Measurements from ENCODE around the gene UBALD1. TPM values are rescaled to one million over a fixed set of nuclear protein-coding genes. Genes with fewer than 3 reads are reported as not detected.
"Not testable (repeated sequence)": the region's sequence is repeated elsewhere in the genome, so short reads cannot be mapped to it uniquely, and the experiment has no call there.

Gene UBALD1
- total RNA-seq, 2 experiments from 2014 or later = 13.4 to 13.5 TPM

DNA sequence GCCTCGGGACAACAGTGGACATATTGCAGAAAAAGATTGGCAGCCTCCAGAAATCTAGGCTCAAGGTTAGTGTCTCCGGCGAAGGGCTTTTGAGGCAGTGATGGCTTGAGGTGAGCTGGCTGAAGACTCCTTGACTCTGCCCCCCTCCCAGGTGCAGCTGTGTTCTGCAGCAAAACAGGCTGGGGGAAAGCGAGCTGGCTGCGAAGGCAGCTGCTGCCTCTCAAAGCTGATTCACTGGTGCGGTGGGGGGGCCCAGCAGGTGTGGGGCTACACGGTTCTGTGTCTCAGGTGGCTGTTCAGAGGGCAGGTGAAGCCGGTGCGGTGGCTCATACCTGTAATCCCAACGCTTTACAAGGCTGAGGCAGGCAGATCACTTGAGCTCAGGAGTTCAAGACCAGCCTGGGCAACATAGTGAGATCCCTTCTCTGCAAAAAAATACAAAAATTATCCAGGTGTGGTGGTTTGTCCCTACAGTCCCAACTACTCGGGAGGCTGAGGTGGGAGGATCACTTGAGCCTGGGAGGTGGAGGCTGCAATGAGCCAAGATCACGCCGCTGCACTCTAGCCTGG, 35.6 kb downstream of the UBALD1 start:
- POLR2A ChIA-PET = no interaction called here
- H3K27me3 Mint-ChIP-seq = no peaks in the 10 kb centered on the region
- CTCF ChIA-PET = no interaction called here
- H3K27ac Mint-ChIP-seq = no peak overlapping the region
- intact Hi-C loops (cut with micrococcal nuclease) = no loop called here
- no peak for DNase-seq
- no peaks in the 10 kb centered on the region for H3K36me3 Mint-ChIP-seq
- no peak overlapping the region for H3K4me3 Mint-ChIP-seq
- H3K4me1 Mint-ChIP-seq (ENCODE audit: low read depth) = no peaks in the 10 kb centered on the region
- H3K9me3 Mint-ChIP-seq = no peaks in the 10 kb centered on the region

DNA sequence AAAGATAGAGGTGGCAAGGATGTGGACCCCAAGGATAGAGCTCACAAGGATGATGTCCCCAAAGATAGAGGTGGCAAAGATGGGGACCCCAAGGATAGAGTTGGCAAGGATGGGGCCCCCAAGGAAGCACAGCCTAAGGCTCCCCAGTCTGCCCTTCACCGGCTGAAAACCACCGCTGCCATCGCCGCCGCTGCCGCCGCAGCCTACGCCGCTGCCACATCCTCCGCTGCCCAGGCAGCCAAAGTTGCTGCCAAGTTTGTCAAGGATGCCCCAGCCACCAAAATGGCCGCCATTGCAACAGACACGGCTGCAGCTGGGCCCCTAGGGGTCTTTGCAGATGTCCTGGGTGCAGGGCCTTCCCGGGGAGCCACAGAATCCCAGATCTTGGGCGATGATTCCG, 38.7 kb downstream of the UBALD1 start:
- CTCF ChIA-PET = interaction anchor here (1.7 kb wide), 1 partner anchor 69 kb away, joined by 8 read pairs; no protein-coding TSS in a partner anchor

DNA sequence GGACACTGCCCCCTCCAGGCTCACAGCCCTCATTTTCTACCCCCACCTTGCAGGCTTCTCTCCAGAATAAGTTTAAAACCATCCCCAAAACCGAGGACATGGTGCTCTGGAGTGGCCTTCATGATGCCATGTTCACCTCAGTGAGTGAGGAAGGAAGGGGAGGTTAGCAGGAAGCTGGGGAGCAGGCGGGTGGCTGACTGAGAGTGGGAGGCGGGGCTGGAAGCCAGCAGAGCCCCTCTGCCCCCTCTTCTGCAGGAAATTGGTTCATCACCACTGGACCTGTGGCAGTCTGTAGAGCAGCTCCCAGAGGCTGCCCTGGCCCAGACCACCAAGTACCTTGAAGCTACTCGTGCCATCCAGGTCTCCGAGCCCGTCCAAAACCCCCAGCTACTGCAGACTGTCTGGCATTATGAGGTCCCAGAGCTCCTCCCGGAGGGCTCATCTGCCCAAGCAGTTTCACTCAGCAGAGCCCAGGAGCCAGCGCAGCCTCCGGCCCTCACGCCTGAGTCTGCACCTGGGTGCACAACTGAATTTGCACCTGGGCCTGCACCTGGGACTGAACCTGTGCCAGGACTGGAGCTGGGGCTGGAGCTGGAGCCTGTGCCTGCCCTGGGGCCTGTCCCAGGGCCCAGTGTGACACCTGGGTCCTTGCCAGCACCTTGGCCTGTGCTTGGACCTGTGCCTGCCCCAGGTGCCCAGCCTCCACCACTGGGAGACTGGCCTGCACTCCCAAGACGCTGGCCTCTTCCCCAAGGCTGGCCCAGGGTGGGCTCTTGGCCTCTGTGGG, 39.6 kb downstream of the UBALD1 start:
- Mint-ChIP-seq H3K36me3 (no peaks in the 10 kb centered on the region), H3K4me3 (no peak overlapping the region), H3K9me3 (no peaks in the 10 kb centered on the region), H3K4me1 (ENCODE audit: low read depth) (no peaks in the 10 kb centered on the region), H3K27ac (no peak overlapping the region), H3K27me3 (no peaks in the 10 kb centered on the region)
- intact Hi-C loops (cut with micrococcal nuclease) = no loop called here
- POLR2A ChIA-PET = no interaction called here
- DNase-seq = no peak
- CTCF ChIA-PET = interaction anchor here (1.0 to 1.7 kb wide), 2 partner anchors 11 to 68 kb away, joined by 3 to 8 read pairs; no protein-coding TSS in a partner anchor

More for the DNA sequence above, 38.7 kb downstream of the UBALD1 start:
- H3K27me3 Mint-ChIP-seq = no peaks in the 10 kb centered on the region
- no peak overlapping the region for H3K4me3 Mint-ChIP-seq
- no peak for DNase-seq
- H3K27ac Mint-ChIP-seq = no peak overlapping the region
- H3K4me1 Mint-ChIP-seq (ENCODE audit: low read depth) = no peaks in the 10 kb centered on the region
- POLR2A ChIA-PET = no interaction called here
- no peaks in the 10 kb centered on the region for H3K36me3 Mint-ChIP-seq
- no peaks in the 10 kb centered on the region for H3K9me3 Mint-ChIP-seq
- intact Hi-C loops (cut with micrococcal nuclease) = no loop called here

DNA sequence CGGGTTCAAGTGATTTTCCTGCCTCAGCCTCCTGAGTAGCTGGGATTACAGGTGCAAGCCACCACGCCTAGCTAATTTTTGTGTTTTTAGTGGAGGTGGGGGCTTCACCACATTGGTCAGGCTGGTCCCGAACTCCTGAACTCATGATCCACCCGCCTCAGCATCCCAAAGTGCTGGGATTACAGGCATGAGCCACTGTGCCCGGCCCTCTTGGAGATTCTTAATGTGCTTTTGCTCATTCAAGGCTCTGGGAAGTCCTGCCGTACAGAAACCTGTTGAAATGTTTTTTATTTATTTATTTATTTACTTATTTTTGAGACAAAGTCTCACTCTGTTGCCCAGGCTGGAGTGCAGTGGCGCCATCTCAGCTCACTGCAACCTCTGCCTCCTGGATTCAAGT, 40.8 kb downstream of the UBALD1 start:
- H3K36me3 Mint-ChIP-seq; H3K9me3 Mint-ChIP-seq; intact Hi-C loops (cut with micrococcal nuclease); H3K27ac Mint-ChIP-seq; DNase-seq; H3K4me3 Mint-ChIP-seq; H3K4me1 Mint-ChIP-seq (ENCODE audit: low read depth); H3K27me3 Mint-ChIP-seq; POLR2A ChIA-PET: not testable (repeated sequence)
- CTCF ChIA-PET = interaction anchor here (0.8 to 1.7 kb wide), 3 partner anchors 8 to 12 kb away, joined by 3 to 6 read pairs (median 4); no protein-coding TSS in a partner anchor

DNA sequence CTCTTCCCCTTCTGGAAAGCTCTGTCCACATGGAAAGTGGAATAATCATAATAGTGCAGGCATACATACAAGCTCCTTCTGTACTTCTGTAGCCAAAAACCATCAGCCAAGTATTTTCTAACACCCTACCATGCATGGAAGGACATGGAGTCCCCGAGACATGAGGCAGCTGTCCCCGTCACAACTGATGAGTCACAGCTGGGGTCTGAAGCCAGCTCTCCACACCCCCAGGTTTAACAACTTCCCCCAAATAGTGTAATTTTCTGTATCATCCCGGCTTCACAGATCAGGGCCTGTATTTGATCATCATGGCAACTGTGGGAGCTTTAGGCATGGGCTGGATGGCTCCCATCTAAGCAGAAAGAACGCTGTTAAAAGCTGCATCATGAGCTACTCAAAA, 42.0 kb downstream of the UBALD1 start:
- no peaks in the 10 kb centered on the region for H3K4me1 Mint-ChIP-seq (ENCODE audit: low read depth)
- no peaks in the 10 kb centered on the region for H3K9me3 Mint-ChIP-seq
- CTCF ChIA-PET = interaction anchor here (1.1 to 1.7 kb wide), 2 partner anchors 12 to 13 kb away, joined by 4 to 6 read pairs; no protein-coding TSS in a partner anchor
- POLR2A ChIA-PET = no interaction called here
- H3K36me3 Mint-ChIP-seq = no peaks in the 10 kb centered on the region
- intact Hi-C loops (cut with micrococcal nuclease) = no loop called here
- DNase-seq = no peak
- no peak overlapping the region for H3K4me3 Mint-ChIP-seq
- no peaks in the 10 kb centered on the region for H3K27me3 Mint-ChIP-seq
- H3K27ac Mint-ChIP-seq = no peak overlapping the region

DNA sequence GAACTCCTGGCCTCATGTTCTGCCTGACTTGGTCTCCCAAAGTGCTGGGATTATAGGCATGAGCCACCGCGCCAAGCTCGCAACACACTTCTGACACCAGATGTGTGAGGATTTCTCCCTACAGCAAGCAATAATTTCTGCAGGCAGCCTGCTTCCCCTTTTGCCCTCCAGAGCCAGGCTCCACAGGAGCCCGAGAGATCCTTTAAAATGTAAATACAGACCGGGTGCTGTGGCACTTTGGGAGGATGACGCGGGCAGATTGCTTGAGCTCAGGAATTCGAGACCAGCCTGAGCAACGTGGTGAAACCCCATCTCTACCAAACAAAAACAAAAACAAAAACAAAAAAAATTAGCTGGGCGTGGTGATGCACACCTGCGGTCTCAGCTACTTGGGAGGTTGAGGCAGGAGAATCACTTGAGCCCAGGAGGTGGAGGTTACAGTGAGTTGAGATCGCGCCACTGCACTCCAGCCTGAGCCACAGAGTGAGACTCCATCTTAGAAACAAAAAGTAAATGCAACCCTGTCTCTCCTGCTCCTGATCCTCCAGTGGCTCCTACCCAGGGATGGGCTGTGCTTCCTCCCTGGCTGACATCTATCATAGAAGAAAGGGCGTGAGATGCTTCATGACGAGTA, 43.9 kb downstream of the UBALD1 start:
- POLR2A ChIA-PET = no interaction called here
- H3K4me1 Mint-ChIP-seq (ENCODE audit: low read depth) = peaks cover 11% of the 10 kb centered on the region
- no peak overlapping the region for H3K27ac Mint-ChIP-seq
- H3K9me3 Mint-ChIP-seq = no peaks in the 10 kb centered on the region
- no peak overlapping the region for H3K4me3 Mint-ChIP-seq
- intact Hi-C loops (cut with micrococcal nuclease) = no loop called here
- DNase-seq = no peak
- H3K36me3 Mint-ChIP-seq = no peaks in the 10 kb centered on the region
- no peaks in the 10 kb centered on the region for H3K27me3 Mint-ChIP-seq
- CTCF ChIA-PET = no interaction called here

DNA sequence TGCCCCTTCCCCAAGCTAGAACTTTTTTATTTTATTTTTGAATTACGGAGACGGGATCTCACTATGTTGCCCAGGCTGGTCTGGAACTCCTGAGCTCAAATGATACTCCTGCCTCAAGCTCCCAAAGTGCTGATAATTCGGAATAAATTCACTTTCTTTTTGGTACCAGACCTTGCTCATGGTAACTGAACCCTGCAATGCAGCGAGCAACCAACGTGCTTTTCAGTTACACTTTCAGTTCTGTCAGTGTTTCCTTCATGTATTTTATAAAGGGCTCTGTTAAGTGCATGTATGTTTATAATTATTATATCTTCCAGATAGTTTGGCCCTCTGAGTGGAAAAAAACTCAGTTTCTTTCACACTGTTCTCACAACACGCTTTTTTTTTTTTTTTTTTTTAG, 44.6 kb downstream of the UBALD1 start:
- Mint-ChIP-seq H3K9me3 (no peaks in the 10 kb centered on the region), H3K27me3 (no peaks in the 10 kb centered on the region)

DNA sequence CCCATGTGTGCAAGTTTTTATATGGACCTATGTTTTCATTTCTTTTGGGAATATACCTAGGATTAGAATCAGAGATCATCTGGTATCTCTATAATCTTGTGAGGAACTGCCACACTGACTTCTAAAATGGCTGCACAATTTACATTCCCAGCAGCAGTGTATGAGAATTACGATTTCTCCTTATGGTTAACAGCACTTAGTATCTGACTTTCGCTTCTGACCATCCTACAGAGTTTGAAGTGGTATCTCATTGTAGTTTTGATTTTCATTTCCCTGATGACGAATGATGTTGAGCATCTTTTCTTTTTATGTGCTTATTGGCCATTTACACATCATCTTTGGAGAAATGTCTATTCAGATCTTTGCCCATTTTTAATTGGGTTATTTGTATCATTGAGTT, 48.5 kb downstream of the UBALD1 start:
- no peak overlapping the region for H3K4me3 Mint-ChIP-seq
- no peaks in the 10 kb centered on the region for H3K27me3 Mint-ChIP-seq
- CTCF ChIA-PET = no interaction called here
- peaks cover 11% of the 10 kb centered on the region for H3K4me1 Mint-ChIP-seq (ENCODE audit: low read depth)
- no peaks in the 10 kb centered on the region for H3K9me3 Mint-ChIP-seq
- intact Hi-C loops (cut with micrococcal nuclease) = no loop called here
- no peaks in the 10 kb centered on the region for H3K36me3 Mint-ChIP-seq
- DNase-seq = no peak
- POLR2A ChIA-PET = no interaction called here
- no peak overlapping the region for H3K27ac Mint-ChIP-seq

More for the DNA sequence above, 44.6 kb downstream of the UBALD1 start:
- Mint-ChIP-seq H3K27ac (no peak overlapping the region), H3K4me1 (ENCODE audit: low read depth) (peaks cover 11% of the 10 kb centered on the region), H3K36me3 (no peaks in the 10 kb centered on the region), H3K4me3 (no peak overlapping the region)
- DNase-seq = no peak
- intact Hi-C loops (cut with micrococcal nuclease) = no loop called here
- POLR2A ChIA-PET = no interaction called here
- CTCF ChIA-PET = no interaction called here

DNA sequence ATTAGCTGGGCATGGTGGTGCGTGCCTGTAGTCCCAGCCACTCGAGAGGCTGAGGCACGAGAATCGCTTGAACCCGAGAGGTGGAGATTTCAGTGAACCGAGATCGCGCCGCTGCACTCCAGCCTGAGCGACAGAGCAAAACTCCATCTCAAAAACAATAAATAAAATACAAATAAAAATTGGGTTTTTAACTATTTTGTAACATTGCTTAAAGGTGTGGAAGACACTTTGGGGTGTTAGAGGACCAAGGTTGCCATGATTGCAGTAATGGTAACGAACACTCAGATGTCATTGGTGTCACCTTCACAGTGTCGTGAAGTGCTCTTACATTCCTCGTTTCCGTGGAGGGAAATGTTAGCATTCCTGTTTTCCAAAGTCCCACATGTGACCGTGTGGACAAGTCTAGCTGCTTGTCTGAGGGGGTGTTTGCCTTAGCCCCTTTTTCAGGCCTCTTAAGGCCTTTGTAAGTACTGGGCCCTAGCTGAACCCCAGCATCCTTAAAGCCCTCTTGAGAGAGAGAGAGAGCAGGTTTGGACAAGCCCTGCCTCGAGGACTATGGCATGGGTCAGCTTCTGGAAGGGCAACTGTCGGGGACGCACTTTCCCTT, 49.9 kb downstream of the UBALD1 start:
- H3K27me3 Mint-ChIP-seq = no peaks in the 10 kb centered on the region
- POLR2A ChIA-PET = no interaction called here

DNA sequence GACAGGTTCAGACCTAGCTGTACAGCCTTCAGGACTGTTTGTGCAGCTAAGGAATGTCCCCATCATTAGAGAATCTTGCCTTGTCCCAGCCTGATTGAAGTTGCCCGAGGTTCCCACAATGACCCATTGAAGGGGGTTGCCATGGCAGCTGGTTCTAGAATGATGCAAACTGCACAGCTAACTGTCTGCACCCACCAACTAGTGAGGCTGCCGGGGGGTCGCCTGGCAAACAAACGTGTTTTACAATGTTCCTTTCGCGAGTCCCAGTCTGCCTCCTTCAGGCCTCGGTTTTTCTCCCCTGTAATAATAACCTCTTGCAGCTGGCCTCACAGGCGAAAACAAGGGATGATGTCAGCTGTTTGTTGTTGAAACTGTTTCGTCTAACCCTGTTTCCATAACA, 53.1 kb downstream of the UBALD1 start:
- Mint-ChIP-seq H3K27me3 (no peaks in the 10 kb centered on the region), H3K4me3 (no peak overlapping the region), H3K36me3 (no peaks in the 10 kb centered on the region), H3K27ac (no peak overlapping the region), H3K4me1 (ENCODE audit: low read depth) (peaks cover 7% of the 10 kb centered on the region), H3K9me3 (no peaks in the 10 kb centered on the region)
- intact Hi-C loops (cut with micrococcal nuclease) = no loop called here
- ChIA-PET CTCF (interaction anchor here (0.8 to 1.0 kb wide), 2 partner anchors 12 to 13 kb away, joined by 3 read pairs; no protein-coding TSS in a partner anchor), POLR2A (no interaction called here)
- DNase-seq = no peak

More for the DNA sequence above, 49.9 kb downstream of the UBALD1 start:
- Mint-ChIP-seq H3K9me3 (no peaks in the 10 kb centered on the region), H3K4me3 (no peak overlapping the region), H3K4me1 (ENCODE audit: low read depth) (peaks cover 11% of the 10 kb centered on the region), H3K36me3 (no peaks in the 10 kb centered on the region), H3K27ac (no peak overlapping the region)
- CTCF ChIA-PET = interaction anchor here (1.1 to 1.7 kb wide), 2 partner anchors 28 to 58 kb away, joined by 3 to 5 read pairs; no protein-coding TSS in a partner anchor
- DNase-seq = no peak
- intact Hi-C loops (cut with micrococcal nuclease) = no loop called here
